NB4 (cell line): ENCODE measurements around the gene FRY.

Experiments
- DNase-seq: peaks from one replicate; pipeline ENCODE4 v3.0.0; 2010; ENCODE audit warnings: low read depth
- H3K4me3 ChIP-seq: one replicate; pipeline ENCODE4 v1.5.1; 2011; ENCODE audit warnings: mild to moderate bottlenecking, low read depth, low read length, moderate library complexity
- MYC ChIP-seq: IDR thresholded peaks from 2 replicates; pipeline ENCODE4 v1.6.1; 2011; ENCODE audit warnings: low read depth, low read length
- POLR2A ChIP-seq: IDR thresholded peaks from 2 replicates; pipeline ENCODE4 v1.6.1; 2011; ENCODE audit warnings: mild to moderate bottlenecking; ENCODE audit not compliant: insufficient read length; ENCODE audit errors: extremely low read depth
- TF ChIP-seq, protein P1 (sequence below): IDR thresholded peaks from 2 replicates; pipeline ENCODE4 v1.6.1; 2011; ENCODE audit warnings: low read depth, low read length
- TF ChIP-seq, protein P2 (sequence below): IDR thresholded peaks from one replicate; pipeline ENCODE4 v1.5.1; 2012; ENCODE audit warnings: low read depth, low read length

The FRY gene

DNA sequence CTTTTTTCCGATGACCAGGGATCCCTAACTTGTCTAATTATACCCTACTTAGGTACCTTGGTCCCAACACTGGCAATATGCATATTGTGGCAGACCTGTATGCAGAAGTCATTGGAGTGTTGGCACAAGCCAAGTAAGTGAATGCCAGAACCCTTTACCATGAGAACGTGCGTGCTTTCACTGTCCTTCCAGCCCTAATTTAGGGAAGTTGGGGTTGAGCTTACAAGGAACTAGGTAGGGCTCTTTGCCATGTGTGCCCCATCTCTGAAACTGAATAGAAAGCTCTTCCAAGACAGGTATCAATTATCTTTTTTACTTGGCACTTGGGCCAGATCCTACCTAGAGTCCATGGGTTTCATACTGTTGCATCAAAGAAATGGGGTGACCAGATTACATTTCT, 93.2 kb downstream of the FRY start:
- H3K4me3 ChIP-seq = peak overlapping the region; percentile 29
- no peak for TF ChIP-seq POLR2A
- no peak for TF ChIP-seq MYC
- TF ChIP-seq, protein P1, sequence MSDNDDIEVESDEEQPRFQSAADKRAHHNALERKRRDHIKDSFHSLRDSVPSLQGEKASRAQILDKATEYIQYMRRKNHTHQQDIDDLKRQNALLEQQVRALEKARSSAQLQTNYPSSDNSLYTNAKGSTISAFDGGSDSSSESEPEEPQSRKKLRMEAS = no peak
- TF ChIP-seq, protein P2, sequence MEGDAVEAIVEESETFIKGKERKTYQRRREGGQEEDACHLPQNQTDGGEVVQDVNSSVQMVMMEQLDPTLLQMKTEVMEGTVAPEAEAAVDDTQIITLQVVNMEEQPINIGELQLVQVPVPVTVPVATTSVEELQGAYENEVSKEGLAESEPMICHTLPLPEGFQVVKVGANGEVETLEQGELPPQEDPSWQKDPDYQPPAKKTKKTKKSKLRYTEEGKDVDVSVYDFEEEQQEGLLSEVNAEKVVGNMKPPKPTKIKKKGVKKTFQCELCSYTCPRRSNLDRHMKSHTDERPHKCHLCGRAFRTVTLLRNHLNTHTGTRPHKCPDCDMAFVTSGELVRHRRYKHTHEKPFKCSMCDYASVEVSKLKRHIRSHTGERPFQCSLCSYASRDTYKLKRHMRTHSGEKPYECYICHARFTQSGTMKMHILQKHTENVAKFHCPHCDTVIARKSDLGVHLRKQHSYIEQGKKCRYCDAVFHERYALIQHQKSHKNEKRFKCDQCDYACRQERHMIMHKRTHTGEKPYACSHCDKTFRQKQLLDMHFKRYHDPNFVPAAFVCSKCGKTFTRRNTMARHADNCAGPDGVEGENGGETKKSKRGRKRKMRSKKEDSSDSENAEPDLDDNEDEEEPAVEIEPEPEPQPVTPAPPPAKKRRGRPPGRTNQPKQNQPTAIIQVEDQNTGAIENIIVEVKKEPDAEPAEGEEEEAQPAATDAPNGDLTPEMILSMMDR = no peak
- DNase-seq = peak; percentile 77

DNA sequence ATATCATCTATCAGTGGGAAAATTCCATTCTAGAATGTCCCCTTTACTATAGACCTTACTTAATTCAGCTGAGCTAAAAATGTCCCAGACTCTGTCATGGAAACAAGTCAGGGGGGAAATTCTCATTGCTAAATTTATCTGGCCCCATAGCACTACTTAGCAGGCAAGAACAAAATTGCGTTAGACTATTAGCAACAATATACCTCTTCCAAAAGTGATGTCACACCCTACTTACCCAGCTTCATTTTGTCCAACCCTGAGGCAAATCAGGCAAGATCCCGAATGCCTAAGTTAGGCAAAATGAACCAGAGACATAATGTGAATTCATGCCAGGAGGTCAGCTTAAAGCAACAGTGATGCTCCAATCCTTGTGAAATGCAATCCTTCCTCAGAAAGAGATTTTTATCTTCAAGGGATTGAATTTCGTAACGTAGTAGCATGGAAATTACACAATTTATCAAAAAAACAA, 93.7 kb downstream of the FRY start:
- peak overlapping the region; percentile 29 for H3K4me3 ChIP-seq
- TF ChIP-seq, protein P1 = no peak
- TF ChIP-seq POLR2A (no peak), MYC (no peak)
- TF ChIP-seq, protein P2 = no peak
- peak; percentile 78 for DNase-seq

DNA sequence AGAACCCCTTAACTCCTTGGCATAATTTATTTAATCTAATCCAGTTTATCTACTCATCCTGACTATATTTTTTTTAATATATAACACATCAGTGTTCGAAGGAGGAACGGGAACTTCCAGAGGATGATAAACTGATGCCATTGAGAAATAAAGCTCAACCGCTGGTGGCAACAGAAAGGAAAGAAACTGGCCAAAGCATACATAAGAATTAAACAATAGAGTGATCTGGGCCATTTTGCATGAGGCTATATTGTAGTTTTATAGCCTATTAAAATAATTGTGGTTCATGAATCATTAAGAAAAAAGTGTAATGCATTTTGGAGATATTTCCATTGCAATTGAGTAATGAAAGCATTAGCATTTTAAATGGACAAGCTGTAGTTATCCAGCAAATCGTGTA, 94.2 kb downstream of the FRY start:
- peak; percentile 79 for DNase-seq
- TF ChIP-seq MYC = no peak
- TF ChIP-seq, protein P1 = no peak
- TF ChIP-seq POLR2A = no peak
- H3K4me3 ChIP-seq = peak overlapping the region; percentile 29

DNA sequence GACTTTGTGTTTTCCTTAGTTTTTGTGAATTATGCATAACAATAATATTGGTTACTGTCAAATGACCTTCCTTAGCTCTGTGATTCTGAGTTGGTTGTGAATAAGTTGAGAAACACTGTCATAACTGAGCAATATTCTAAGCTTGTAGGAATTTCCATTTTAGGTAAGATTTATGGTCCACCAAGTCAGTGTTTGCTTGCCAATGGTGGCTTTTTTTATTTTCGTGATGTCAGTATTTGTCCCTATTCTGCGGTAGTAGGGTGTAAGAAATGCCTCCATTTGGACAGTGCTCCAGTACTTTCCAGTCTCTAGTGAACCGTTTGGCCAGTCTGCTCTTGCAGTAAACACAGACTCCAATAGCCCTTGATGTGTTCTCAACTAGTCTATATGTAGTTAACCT, 94.7 kb downstream of the FRY start:
- H3K4me3 ChIP-seq = no peak overlapping the region
- DNase-seq = no peak
- TF ChIP-seq, protein P2 = no peak
- TF ChIP-seq MYC = no peak
- TF ChIP-seq POLR2A = no peak
- TF ChIP-seq, protein P1 = no peak

DNA sequence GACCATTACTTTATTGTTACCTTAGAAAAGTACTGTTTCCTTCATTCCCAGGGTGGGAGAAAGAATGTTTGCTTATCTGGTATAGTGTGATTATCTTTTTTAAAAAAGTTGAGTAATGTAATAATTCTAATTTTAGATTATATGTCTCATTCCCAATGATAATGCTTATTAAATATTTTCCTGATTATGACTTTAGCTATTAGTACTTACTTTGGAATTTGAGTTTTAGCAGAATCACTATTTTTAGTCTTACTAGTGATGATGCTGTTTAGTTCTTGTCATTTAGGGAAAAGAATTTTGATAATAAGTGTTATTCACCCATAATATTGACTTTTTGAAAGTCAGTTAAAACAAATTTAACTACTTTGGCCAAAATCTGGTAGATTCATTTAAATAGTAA, 95.2 kb downstream of the FRY start:
- H3K4me3 ChIP-seq = no peak overlapping the region
- TF ChIP-seq, protein P1 = no peak
- no peak for TF ChIP-seq MYC
- TF ChIP-seq, protein P2 = no peak
- TF ChIP-seq POLR2A = no peak
- no peak for DNase-seq

DNA sequence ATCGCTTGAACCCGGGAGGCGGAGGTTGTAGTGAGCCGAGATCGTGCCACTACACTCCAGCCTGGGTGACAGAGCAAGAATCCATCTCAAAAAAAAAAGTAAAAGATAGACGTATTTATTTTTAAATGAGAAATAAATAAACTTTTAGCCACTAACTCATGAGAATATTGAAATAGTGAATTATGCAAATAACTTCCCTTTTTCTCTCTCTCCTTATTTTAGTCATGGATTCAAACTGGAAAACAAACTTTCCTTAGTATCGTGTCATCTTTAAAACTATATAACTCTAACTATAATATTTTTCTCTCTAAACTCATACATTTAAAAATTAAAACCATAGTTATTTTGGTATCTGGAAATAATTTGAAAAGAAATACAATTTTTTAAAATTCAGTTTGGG, 96.1 kb downstream of the FRY start:
- H3K4me3 ChIP-seq = no peak overlapping the region
- no peak for DNase-seq
- TF ChIP-seq POLR2A = no peak
- TF ChIP-seq MYC = no peak
- TF ChIP-seq, protein P2 = no peak
- TF ChIP-seq, protein P1 = no peak
